ENCODE data around the gene PLA2G15.
A peak's percentile ranks its signal among the peaks of the same experiment; 100 is the strongest.
"Not testable (repeated sequence)": the region's sequence is repeated elsewhere in the genome, so short reads cannot be mapped to it uniquely, and the experiment has no call there.

The PLA2G15 gene

GRCh38 chr16:68279726-68280558 lies 34.8 kb downstream of the PLA2G15 start:
- no peak for DNase-seq (ENCODE audit: low read depth in 2 of 2)

DNA sequence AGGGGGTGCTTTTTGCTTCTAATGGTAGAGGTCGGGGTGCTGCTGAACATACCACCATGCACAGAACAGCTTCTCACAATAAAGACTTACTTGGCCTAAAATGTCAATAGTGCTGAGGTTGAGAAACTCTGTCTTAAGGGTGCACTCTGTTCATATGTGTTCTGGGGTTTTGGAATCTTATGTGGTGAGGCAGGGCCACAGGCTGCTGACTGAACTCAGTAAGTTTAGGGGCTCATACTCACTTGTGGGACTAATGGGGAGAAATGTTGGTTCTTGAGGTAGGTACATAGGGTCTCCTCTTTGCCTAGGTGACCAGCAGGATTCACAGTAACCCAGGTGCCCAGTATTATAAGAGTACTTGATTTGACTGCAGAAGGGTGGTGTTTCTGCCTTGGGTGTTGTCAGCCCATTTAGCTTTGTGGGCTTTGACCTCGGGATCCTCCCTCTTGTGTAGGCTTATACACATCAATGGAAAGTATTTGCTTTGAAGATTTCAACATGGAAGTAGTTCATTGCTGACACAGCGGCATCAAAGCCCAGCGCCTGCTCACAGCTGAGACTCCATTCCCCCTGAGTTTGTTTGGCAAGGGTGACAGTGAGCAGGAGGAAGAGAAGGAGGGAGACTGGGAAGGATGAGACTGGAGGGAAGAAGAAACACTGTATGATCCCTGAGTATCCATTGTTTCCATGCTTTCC lies 36.3 kb downstream of the PLA2G15 start:
- DNase-seq (ENCODE audit: low read depth in 2 of 2), result no peak

DNA sequence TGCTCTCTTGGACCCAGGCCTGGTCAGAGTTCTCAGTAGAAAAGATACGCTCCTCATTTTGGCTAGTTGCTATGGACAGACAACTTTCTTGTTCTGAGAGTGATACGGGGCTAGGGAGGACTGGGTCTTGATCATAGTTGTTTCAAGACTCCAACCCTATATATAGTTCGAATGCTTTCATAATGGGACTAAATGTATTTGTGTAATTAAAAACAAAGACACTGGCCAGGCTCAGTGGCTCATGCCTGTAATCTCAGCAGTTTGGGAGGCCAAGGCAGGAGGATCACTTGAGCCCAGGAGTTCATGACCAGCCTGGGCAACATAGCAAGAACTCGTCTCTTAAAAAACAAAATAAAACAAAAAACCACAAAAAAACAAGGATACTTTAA lies 36.9 kb downstream of the PLA2G15 start:
- DNase-seq (ENCODE audit: low read depth in 2 of 2), result no peak

DNA sequence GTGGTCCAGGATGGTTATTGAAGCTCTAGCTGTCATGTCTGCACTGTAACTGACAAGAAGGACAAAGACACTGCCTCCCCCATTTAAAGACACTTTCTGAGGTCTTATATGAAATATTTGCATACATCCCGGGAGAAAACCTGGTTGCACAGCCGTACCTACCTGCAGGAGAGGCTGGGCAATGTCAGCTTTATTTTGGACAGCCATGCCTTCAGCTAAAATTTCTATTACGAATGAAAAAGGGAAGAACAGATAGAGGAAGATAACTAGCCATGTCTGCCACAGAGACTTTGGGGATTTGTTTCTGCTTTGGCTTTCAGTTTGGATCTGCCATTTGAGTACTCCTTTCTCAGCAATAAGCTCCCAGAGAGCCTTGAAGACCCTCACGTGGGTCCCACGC lies 38.2 kb downstream of the PLA2G15 start:
- no peak for DNase-seq (ENCODE audit: low read depth in 2 of 2)

GRCh38 chr16:68283801-68284598 lies 38.8 kb downstream of the PLA2G15 start:
- no peak for DNase-seq (ENCODE audit: low read depth in 2 of 2)

GRCh38 chr16:68284847-68285246 lies 39.7 kb downstream of the PLA2G15 start:
- no peak for DNase-seq (ENCODE audit: low read depth in 2 of 2)

DNA sequence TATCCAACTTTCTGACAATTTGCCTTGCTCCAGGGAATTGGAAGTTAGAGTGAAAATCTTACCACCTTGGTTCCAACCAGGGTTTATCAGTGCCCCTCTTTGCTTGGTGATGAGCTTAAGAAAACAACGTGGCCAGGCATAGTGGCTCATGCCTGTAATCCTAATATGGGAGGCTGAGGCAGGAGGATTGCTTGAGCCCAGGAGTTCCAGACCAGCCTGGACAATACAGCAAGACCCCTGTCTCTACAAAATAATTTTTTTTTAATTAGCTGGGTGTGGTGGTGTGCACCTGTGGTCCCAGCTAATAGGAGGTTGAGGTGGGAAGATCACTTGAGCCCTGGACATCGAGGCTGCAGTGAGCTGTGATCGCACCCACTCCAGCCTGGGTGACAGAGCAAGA lies 40.5 kb downstream of the PLA2G15 start:
- DNase-seq (ENCODE audit: low read depth in 2 of 2), result no peak

GRCh38 chr16:68286153-68287074 lies 41.2 kb downstream of the PLA2G15 start:
- DNase-seq (ENCODE audit: low read depth in 2 of 2), result no peak

DNA sequence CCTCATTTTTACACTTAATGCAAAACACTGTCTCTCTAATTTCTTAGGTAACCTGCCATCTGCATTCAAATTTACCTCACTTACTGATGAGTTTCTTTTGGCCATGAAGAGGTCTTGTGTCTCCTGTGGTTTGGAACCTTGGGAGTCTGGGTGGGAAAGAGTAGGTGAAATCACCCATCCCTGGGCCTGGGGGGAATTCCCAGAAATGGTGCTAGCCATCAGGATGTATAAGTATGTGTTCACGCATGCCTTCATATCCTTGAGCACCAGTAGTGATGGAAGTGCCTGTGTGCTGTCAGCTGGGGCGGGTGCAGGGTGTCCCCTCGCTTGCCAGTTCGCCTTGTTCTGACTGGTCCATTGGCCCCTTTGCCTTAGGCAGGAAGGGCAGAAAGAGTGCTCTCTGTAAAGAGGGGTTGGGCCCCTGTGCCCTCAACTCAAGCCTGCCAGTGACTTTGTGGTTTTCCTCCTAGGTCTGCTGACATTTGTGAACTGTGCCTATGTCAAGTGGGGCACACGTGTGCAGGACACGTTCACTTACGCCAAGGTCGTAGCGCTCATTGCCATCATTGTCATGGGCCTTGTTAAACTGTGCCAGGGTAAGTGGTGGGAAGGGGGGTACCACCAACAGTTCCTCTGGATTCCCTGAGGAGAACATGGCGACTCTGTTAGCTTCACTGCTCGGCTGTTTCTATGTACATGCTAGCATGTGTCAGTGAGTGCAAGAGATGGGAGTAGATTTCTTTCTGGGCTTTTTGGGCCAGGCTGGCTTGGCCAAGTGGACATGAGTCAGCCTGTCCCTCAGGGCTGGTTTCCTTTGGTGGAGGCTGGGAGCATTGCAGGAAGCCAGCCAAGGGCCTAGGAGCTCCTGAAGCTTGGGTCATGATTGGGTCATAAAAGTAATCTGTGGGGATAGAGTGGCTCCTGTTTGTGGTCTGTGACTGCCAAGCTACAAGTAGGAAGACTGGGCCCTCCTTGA lies 42.4 kb downstream of the PLA2G15 start:
- no peak for DNase-seq (ENCODE audit: low read depth in 2 of 2)

GRCh38 chr16:68288252-68288650 lies 43.1 kb downstream of the PLA2G15 start:
- DNase-seq (ENCODE audit: low read depth in 2 of 2), result no peak

DNA sequence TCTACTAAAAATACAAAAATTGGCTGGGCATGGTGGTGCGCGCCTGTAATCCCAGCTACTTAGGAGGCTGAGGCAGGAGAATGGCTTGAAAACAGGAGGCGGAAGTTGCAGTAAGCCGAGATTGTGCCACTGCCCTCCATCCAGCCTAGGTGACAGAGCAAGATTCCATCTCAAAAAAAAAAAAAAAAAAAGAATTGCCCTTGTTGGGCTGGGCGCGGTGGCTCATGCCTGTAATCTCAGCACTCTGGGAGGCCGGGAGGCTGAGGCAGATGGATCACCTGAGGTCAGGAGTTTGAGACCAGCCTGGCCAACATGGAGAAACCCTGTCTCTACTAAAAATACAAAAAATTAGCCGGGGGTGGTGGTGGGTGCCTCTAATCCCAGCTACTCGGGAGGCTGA lies 43.6 kb downstream of the PLA2G15 start:
- DNase-seq (ENCODE audit: low read depth in 2 of 2), result not testable (repeated sequence)

GRCh38 chr16:68289202-68289601 lies 44.0 kb downstream of the PLA2G15 start:
- no peak for DNase-seq (ENCODE audit: low read depth in 2 of 2)

DNA sequence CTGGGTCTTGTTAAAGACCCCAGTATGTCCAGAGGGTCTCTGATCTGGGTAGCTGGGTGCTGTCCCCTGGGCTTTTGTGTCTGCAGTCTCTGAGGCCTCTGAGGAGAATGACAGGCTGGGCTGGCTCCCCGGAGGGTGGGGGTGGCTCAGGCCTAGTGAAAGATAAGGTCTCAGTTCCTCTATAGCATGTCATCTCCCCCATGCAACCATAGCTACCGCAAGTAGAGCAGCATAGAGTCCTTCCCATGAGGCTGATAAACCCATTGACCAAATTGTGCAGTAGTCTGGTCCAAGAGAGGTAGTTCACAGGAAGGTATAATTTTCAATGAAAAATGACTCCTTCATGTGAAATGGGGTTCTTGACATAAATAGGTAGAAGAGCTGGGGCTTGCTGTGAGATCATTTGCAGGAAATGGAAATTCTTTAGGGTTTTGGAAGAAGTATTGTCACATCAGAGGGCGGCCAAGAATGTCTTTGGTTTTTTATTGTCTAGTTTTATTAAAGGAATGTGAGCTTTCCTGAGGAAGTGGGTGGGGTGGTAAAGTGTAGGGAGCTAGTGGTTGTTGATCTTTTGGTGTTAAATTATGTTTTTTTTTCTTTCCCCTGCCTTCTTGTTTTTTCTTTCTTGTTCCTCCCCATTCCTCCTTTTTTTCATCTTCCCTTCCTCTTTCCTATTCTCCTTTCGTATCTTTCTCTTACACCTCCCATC lies 44.6 kb downstream of the PLA2G15 start:
- DNase-seq (ENCODE audit: low read depth in 2 of 2), result peak; percentile 34 to 48

DNA sequence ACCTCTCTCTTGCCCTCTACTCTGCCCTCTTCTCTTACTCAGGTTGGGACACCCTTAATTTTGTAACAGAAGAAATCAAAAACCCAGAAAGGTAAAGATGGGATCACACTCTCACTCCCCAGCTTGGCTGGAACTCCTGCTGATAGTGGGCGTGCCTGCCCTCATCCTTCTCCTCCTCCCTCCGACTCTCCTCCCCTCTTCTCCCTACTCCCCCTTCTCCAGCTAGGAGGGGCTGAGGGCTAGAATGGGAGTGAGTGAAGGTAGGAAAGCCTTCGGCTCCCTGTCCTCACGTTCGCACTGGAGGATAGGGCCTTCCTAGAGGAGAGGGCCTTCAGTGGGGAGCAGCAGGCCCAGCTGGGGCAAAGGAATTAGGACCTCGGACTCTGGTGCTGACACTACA lies 45.3 kb downstream of the PLA2G15 start:
- no peak for DNase-seq (ENCODE audit: low read depth in 2 of 2)

DNA sequence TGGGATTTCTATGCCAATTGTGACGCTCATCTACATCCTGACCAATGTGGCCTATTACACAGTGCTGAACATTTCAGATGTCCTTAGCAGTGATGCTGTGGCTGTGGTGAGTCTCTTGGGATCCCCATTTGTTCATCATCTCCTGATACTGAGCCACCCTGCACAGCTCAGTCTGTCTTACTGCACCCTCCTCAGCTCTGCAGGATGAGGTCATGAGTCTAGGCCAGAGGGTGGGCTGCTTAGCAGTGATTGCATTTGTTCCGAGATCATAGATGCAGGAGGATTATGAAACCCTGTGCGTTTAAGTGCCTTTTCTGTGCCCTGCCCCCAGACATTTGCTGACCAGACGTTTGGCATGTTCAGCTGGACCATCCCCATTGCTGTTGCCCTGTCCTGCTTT lies 46.1 kb downstream of the PLA2G15 start:
- no peak for DNase-seq (ENCODE audit: low read depth in 2 of 2)

GRCh38 chr16:68292425-68292824 lies 47.3 kb downstream of the PLA2G15 start:
- DNase-seq (ENCODE audit: low read depth in 2 of 2), result no peak

GRCh38 chr16:68296291-68296690 lies 51.1 kb downstream of the PLA2G15 start:
- DNase-seq (ENCODE audit: low read depth in 2 of 2), result no peak

DNA sequence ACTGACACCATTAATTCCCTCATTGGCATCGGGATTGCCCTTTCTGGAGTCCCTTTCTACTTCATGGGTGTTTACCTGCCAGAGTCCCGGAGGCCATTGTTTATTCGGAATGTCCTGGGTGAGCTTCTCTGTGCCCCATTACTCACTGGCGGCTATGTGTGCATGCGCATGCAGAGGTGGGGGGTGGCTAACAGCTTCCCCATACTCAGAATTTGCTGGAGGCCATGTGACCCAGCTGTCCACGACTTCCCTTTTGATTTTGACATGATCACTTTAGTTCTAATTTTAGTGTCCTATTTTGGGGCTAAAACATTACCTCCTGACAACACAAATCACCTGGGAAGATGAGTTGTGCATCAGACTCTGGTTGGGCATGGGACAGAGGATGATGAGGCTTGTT lies 51.5 kb downstream of the PLA2G15 start:
- DNase-seq (ENCODE audit: low read depth in 2 of 2), result no peak

GRCh38 chr16:68297908-68298307 lies 52.7 kb downstream of the PLA2G15 start:
- DNase-seq (ENCODE audit: low read depth in 2 of 2), result no peak

GRCh38 chr16:68298312-68298711 lies 53.1 kb downstream of the PLA2G15 start:
- DNase-seq (ENCODE audit: low read depth in 2 of 2), result no peak

Data from stimulated activated CD8-positive, alpha-beta memory T cell treated with anti-CD3 and anti-CD28 coated beads, Interleukin-7, amount 100 ng/mL, for 4 hours (primary cell).